ENCODE data around the gene OR2V1.

The OR2V1 gene

DNA sequence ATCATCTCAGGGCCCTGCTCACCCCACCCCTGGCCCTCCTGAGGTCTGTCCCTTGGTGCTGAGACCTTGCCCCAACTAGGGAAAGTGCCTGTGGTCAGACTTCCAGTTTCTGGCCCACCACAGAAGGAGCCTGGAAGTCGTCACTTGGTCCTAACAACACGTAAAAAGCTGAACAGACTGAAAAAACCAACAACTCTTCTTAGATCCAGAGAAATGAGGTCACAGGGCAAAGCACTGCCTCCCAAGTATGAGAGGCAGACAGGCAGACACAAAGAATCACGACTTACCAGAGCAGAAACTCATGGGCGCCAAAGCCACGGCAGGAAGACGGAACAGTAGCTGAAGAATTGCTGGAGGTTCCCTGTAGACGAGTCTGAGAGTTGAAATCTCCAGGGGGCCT is 38.5 kb downstream of the OR2V1 start:
- H3K27ac Mint-ChIP-seq: no peak overlapping the region
- no peaks in the 10 kb centered on the region for H3K36me3 Mint-ChIP-seq (ENCODE audit: low read depth)
- H3K4me3 Mint-ChIP-seq: no peak overlapping the region
- no peak for DNase-seq
- H3K4me1 Mint-ChIP-seq (ENCODE audit: low read depth): no peaks in the 10 kb centered on the region
- no peaks in the 10 kb centered on the region for H3K9me3 Mint-ChIP-seq
- H3K27me3 Mint-ChIP-seq: peaks cover 41% of the 10 kb centered on the region

- DNase-seq: no peak
- H3K36me3 Mint-ChIP-seq (ENCODE audit: low read depth): no peaks in the 10 kb centered on the region
- H3K4me3 Mint-ChIP-seq: no peak overlapping the region
- H3K4me1 Mint-ChIP-seq (ENCODE audit: low read depth): no peaks in the 10 kb centered on the region
- H3K27me3 Mint-ChIP-seq: peaks cover 60% of the 10 kb centered on the region
- no peaks in the 10 kb centered on the region for H3K9me3 Mint-ChIP-seq
- H3K27ac Mint-ChIP-seq: no peak overlapping the region
Observed at GRCh38 chr5:181088289-181088688, 42.7 kb downstream of the OR2V1 start.

- Mint-ChIP-seq H3K9me3 (no peaks in the 10 kb centered on the region), H3K4me3 (no peak overlapping the region), H3K27me3 (peaks cover 60% of the 10 kb centered on the region), H3K36me3 (ENCODE audit: low read depth) (no peaks in the 10 kb centered on the region), H3K27ac (no peak overlapping the region), H3K4me1 (ENCODE audit: low read depth) (no peaks in the 10 kb centered on the region)
- DNase-seq: no peak
Observed at GRCh38 chr5:181087309-181087708, 43.7 kb downstream of the OR2V1 start.

DNA sequence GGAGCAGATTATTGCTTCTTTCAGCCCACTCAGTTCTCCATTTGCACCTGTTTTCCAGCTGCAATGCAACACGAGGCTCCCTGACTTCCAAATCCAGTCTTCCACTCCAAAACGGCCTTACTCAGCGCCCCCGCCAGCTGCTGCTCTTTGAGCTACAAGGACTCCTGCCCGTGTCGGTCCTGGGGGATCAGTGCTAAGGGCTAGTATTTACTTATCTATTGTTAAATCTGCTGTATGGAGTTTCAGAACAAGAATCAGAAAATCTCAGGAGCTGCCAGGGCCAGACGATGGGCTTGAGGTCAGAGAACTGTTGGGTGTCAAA is 44.1 kb downstream of the OR2V1 start:
- no peak overlapping the region for H3K4me3 Mint-ChIP-seq
- H3K27me3 Mint-ChIP-seq: peaks cover 58% of the 10 kb centered on the region
- no peak overlapping the region for H3K27ac Mint-ChIP-seq
- DNase-seq: no peak
- no peaks in the 10 kb centered on the region for H3K9me3 Mint-ChIP-seq
- H3K36me3 Mint-ChIP-seq (ENCODE audit: low read depth): no peaks in the 10 kb centered on the region
- H3K4me1 Mint-ChIP-seq (ENCODE audit: low read depth): no peaks in the 10 kb centered on the region

GRCh38 chr5:181086026-181086883 is 44.7 kb downstream of the OR2V1 start:
- H3K27me3 Mint-ChIP-seq: peaks cover 61% of the 10 kb centered on the region

GRCh38 chr5:181084621-181085195 is 46.3 kb downstream of the OR2V1 start:
- Mint-ChIP-seq H3K4me1 (ENCODE audit: low read depth) (no peaks in the 10 kb centered on the region), H3K36me3 (ENCODE audit: low read depth) (no peaks in the 10 kb centered on the region)
- DNase-seq: no peak

More at GRCh38 chr5:181086026-181086883, 44.7 kb downstream of the OR2V1 start:
- Mint-ChIP-seq H3K4me1 (ENCODE audit: low read depth) (no peaks in the 10 kb centered on the region), H3K9me3 (no peaks in the 10 kb centered on the region), H3K36me3 (ENCODE audit: low read depth) (no peaks in the 10 kb centered on the region), H3K4me3 (no peak overlapping the region), H3K27ac (no peak overlapping the region)
- DNase-seq: no peak

DNA sequence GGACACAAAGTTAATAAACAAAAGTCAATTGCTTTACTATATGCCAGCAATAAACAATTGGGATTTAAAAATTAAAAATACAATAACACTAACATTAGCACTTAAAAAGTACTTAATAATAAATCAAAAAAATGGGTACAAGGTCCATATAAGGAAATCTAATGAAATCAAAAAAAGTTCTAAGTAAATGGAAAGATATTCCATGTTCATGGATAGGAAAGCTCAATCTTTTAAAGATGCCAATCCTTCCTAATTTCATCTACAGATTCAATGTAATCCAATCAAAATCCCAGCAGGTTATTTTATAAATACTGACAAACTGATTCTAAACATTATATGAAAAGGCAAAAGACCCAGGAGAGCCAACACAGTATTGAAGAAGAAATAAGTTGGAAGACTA is 49.0 kb downstream of the OR2V1 start:
- Mint-ChIP-seq H3K27ac (no peak overlapping the region), H3K4me3 (no peak overlapping the region), H3K27me3 (peaks cover 58% of the 10 kb centered on the region), H3K36me3 (ENCODE audit: low read depth) (no peaks in the 10 kb centered on the region), H3K9me3 (peaks cover 3% of the 10 kb centered on the region), H3K4me1 (ENCODE audit: low read depth) (no peaks in the 10 kb centered on the region)
- DNase-seq: no peak

More at GRCh38 chr5:181084621-181085195, 46.3 kb downstream of the OR2V1 start:
- Mint-ChIP-seq H3K4me3 (no peak overlapping the region), H3K9me3 (no peaks in the 10 kb centered on the region), H3K27ac (no peak overlapping the region), H3K27me3 (peaks cover 66% of the 10 kb centered on the region)

DNA sequence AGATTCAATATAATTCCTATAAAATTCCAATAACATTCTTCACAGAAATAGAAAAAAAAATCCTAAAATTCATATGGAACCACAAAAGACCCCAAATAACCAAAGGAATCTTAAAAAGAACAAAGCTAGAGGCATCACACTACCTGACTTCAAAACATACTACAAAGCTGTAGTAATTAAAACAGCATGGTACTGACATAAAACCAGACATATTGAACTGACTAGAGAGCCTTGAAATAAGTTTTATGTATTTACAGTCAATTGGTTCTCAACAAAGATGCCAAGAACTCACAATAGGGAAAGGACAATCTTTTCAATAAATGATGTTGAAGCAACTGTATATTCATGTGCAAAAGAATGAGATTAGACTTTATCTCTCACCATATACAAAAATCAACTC is 54.0 kb downstream of the OR2V1 start:
- Mint-ChIP-seq H3K27ac (no peak overlapping the region), H3K4me3 (no peak overlapping the region), H3K27me3 (peaks cover 52% of the 10 kb centered on the region), H3K36me3 (ENCODE audit: low read depth) (no peaks in the 10 kb centered on the region), H3K4me1 (ENCODE audit: low read depth) (no peaks in the 10 kb centered on the region), H3K9me3 (peaks cover 7% of the 10 kb centered on the region)
- no peak for DNase-seq
